ENCODE measurements around the gene GOLGA2.

DNA sequence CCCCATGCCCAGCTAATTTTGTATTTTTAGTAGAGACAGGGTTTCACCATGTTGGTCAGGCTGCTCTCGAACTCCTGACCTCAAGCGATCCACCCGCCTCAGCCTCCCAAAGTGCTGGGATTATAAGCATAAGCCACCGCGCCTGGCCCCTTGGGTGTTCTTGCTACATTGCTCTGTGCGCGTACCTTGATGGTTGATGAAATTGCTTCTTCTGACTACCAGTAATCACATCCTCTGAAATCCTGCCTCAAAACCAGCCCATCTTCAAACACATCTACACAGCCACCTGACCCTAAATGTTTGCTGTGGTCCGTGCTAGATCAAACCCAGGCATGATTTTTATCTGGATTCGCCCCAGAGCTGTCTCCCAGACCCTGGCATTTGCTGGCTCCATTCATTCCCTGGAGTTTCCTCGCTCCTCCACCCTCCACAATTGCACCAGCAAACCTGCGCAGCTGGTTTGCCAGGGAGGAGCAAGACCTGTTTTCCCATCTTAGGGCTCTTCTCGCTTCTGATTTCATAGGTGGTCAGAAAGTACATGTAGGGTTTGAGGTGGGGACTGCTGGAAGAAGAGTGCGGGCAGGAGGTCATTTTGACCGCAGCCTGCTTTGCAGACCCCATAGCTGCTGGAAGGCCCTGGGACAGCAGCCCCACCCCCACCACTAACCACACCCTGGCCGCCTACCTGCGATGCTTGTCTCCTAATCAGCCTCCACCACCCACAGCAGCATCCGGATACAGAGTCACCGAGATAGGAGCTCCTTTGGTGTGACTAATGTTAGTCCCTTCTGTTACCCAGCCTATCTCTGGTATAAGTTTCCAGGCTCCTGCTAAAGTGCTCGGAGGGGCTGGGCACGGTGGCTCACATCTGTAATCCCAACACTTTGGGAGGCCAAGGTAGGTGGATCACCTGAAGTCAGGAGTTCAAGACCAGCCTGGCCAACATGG is 23.0 kb upstream of the GOLGA2 start:
- TF ChIP-seq, protein P1, sequence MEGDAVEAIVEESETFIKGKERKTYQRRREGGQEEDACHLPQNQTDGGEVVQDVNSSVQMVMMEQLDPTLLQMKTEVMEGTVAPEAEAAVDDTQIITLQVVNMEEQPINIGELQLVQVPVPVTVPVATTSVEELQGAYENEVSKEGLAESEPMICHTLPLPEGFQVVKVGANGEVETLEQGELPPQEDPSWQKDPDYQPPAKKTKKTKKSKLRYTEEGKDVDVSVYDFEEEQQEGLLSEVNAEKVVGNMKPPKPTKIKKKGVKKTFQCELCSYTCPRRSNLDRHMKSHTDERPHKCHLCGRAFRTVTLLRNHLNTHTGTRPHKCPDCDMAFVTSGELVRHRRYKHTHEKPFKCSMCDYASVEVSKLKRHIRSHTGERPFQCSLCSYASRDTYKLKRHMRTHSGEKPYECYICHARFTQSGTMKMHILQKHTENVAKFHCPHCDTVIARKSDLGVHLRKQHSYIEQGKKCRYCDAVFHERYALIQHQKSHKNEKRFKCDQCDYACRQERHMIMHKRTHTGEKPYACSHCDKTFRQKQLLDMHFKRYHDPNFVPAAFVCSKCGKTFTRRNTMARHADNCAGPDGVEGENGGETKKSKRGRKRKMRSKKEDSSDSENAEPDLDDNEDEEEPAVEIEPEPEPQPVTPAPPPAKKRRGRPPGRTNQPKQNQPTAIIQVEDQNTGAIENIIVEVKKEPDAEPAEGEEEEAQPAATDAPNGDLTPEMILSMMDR (conservative IDR thresholded peaks at IDR 0.05; ENCODE audit: low read depth, low read length) = no peak
- TF ChIP-seq EZH2 (IDR thresholded peaks at IDR 0.05; ENCODE audit: borderline replicate concordance, low read depth, low read length, poor library complexity, severe bottlenecking) = no peak

All from A673 (cell line).